Measurements from ENCODE around the gene PPM1L. TPM values are rescaled to one million over a fixed set of nuclear protein-coding genes. Genes with fewer than 3 reads are reported as not detected.

PPM1L gene
- total RNA-seq, 1 experiment from 2014 or later: 7.3 TPM

DNA sequence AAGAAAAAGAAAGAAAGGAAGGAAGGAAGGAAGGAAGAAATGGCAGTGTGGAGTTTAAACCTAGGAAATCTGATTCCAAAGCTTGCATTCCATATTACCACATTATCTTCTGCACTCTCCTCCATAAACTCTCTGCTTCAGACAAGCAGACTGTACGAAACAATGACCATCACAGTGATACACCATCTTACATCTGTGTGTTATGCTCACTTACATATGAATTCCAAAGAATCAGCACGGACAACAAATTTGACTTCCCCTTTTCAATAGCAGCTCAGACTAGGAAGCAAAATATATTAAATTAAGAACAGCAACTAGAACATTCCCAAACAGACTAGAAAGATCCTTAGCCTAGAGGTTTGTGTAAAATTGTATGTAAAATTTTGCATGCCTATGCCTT lies 18.0 kb upstream of the PPM1L start:
- no peak overlapping the region for H2AFZ ChIP-seq (ENCODE audit: low read length)
- no peak overlapping the region for H3K9ac ChIP-seq (ENCODE audit: extremely low read depth, insufficient read length, low read length)
- no peaks in the 10 kb centered on the region for H4K20me1 ChIP-seq (ENCODE audit: control insufficient read depth, insufficient read depth, insufficient read length)
- H2AK5ac ChIP-seq (ENCODE audit: insufficient read length, low read length): no peak overlapping the region
- no peaks in the 10 kb centered on the region for H3K23me2 ChIP-seq (ENCODE audit: insufficient read length, low read depth, low read length, poor library complexity, severe bottlenecking)
- no peak overlapping the region for H4K8ac ChIP-seq (replicated peaks; ENCODE audit: insufficient read length, low read depth, low read length)
- no peak overlapping the region for H3K27ac ChIP-seq (ENCODE audit: insufficient read length, low read depth, low read length)
- WGBS (ENCODE audit: extremely low coverage, insufficient read length, low lambda C conversion rate): no CpG with 5 or more reads among the region's 2 CpGs
- H3K14ac ChIP-seq (ENCODE audit: insufficient read depth, low read length): no peak overlapping the region
- no peaks in the 10 kb centered on the region for H3K27me3 ChIP-seq (ENCODE audit: insufficient read depth, low read length)
- no peaks in the 10 kb centered on the region for H3K79me2 ChIP-seq (ENCODE audit: insufficient read depth, low read length)
- TF ChIP-seq, protein P1, sequence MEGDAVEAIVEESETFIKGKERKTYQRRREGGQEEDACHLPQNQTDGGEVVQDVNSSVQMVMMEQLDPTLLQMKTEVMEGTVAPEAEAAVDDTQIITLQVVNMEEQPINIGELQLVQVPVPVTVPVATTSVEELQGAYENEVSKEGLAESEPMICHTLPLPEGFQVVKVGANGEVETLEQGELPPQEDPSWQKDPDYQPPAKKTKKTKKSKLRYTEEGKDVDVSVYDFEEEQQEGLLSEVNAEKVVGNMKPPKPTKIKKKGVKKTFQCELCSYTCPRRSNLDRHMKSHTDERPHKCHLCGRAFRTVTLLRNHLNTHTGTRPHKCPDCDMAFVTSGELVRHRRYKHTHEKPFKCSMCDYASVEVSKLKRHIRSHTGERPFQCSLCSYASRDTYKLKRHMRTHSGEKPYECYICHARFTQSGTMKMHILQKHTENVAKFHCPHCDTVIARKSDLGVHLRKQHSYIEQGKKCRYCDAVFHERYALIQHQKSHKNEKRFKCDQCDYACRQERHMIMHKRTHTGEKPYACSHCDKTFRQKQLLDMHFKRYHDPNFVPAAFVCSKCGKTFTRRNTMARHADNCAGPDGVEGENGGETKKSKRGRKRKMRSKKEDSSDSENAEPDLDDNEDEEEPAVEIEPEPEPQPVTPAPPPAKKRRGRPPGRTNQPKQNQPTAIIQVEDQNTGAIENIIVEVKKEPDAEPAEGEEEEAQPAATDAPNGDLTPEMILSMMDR (conservative IDR thresholded peaks at IDR 0.05): no peak
- H2BK12ac ChIP-seq (ENCODE audit: insufficient read length, low read depth, low read length): no peak overlapping the region
- no peak overlapping the region for H3T11ph ChIP-seq (ENCODE audit: low read length)
- no peaks in the 10 kb centered on the region for H3K9me3 ChIP-seq (ENCODE audit: control insufficient read depth, low read depth, low read length)
- no peaks in the 10 kb centered on the region for H3K4me1 ChIP-seq (ENCODE audit: insufficient read depth, low read length)
- H2BK120ac ChIP-seq (ENCODE audit: low read depth, low read length, poor library complexity, severe bottlenecking): no peak overlapping the region
- H2BK20ac ChIP-seq (ENCODE audit: low read depth, low read length, poor library complexity, severe bottlenecking): no peak overlapping the region
- no peak overlapping the region for H4K5ac ChIP-seq (ENCODE audit: insufficient read length, low read depth, low read length)
- no peak overlapping the region for H3K56ac ChIP-seq (ENCODE audit: insufficient read length, low read depth, low read length)
- no peaks in the 10 kb centered on the region for H3K79me1 ChIP-seq (ENCODE audit: insufficient read depth, low read depth, low read length, poor library complexity, severe bottlenecking)
- H3K27me3 Mint-ChIP-seq (ENCODE audit: low read depth): no peaks in the 10 kb centered on the region
- no peak overlapping the region for H3K23ac ChIP-seq (ENCODE audit: insufficient read length, low read depth, low read length)
- H3K9me3 Mint-ChIP-seq: no peaks in the 10 kb centered on the region
- no peak overlapping the region for H2BK15ac ChIP-seq (ENCODE audit: low read depth, low read length)
- H2BK5ac ChIP-seq (ENCODE audit: insufficient read length, low read length): no peak overlapping the region
- H3K4me2 ChIP-seq (ENCODE audit: insufficient read depth, insufficient read length, low read length): no peak overlapping the region
- H3K4ac ChIP-seq (ENCODE audit: low read depth, low read length): no peak overlapping the region
- no peaks in the 10 kb centered on the region for H3K36me3 Mint-ChIP-seq (ENCODE audit: insufficient read depth in 1 of 3, low read depth in 3 of 3)
- H3K4me3 Mint-ChIP-seq: no peak overlapping the region
- H3K4me1 Mint-ChIP-seq: peaks cover 11% of the 10 kb centered on the region in 2 experiments
- DNase-seq: no peak
- H3K27ac Mint-ChIP-seq: no peak overlapping the region
- no peak overlapping the region for H4K91ac ChIP-seq (ENCODE audit: insufficient read length, low read depth, low read length)
- H3K18ac ChIP-seq (ENCODE audit: insufficient read length, low read depth, low read length): no peak overlapping the region
